TTC549 (cell line): ENCODE results near the gene SNX9.
"Not testable (repeated sequence)": the region's sequence is repeated elsewhere in the genome, so short reads cannot be mapped to it uniquely, and the experiment has no call there.

ENCODE experiments used
- FAIRE-seq: peaks from 2 replicates; lab custom pipeline; 2012; peaks lifted over from hg19 to GRCh38; lab: Jason Lieb, UNC

The SNX9 gene

GRCh38 chr6:157954150-157955117 is 131.4 kb downstream of the SNX9 start:
- FAIRE-seq: no peak

- no peak for FAIRE-seq
These were observed 132.6 kb downstream of the SNX9 start for GRCh38 chr6:157955675-157956074.

GRCh38 chr6:157956171-157956730 is 133.2 kb downstream of the SNX9 start:
- no peak for FAIRE-seq

- no peak for FAIRE-seq
These were observed 136.6 kb downstream of the SNX9 start for GRCh38 chr6:157959451-157960227.

- no peak for FAIRE-seq
These were observed 138.2 kb downstream of the SNX9 start for GRCh38 chr6:157961153-157961831.

GRCh38 chr6:157961832-157962575 is 139.0 kb downstream of the SNX9 start:
- FAIRE-seq: no peak

- no peak for FAIRE-seq
These were observed 139.7 kb downstream of the SNX9 start for GRCh38 chr6:157962601-157963302.

- FAIRE-seq: no peak
These were observed 141.1 kb downstream of the SNX9 start for GRCh38 chr6:157964100-157964499.

- FAIRE-seq: no peak
These were observed 142.3 kb downstream of the SNX9 start for GRCh38 chr6:157965387-157965786.

- FAIRE-seq: no peak
These were observed 143.5 kb downstream of the SNX9 start for GRCh38 chr6:157966589-157966977.

GRCh38 chr6:157967020-157967419 is 144.0 kb downstream of the SNX9 start:
- no peak for FAIRE-seq

GRCh38 chr6:157967486-157967885 is 144.4 kb downstream of the SNX9 start:
- FAIRE-seq: no peak

- FAIRE-seq: not testable (repeated sequence)
These were observed 149.1 kb downstream of the SNX9 start for GRCh38 chr6:157972177-157972576.

- no peak for FAIRE-seq
These were observed 151.4 kb downstream of the SNX9 start for GRCh38 chr6:157974341-157974894.

- no peak for FAIRE-seq
These were observed 151.9 kb downstream of the SNX9 start for GRCh38 chr6:157974967-157975366.

- no peak for FAIRE-seq
These were observed 152.4 kb downstream of the SNX9 start for GRCh38 chr6:157975456-157975855.

- FAIRE-seq: no peak
These were observed 153.5 kb downstream of the SNX9 start for GRCh38 chr6:157976345-157977175.

- FAIRE-seq: no peak
These were observed 154.2 kb downstream of the SNX9 start for GRCh38 chr6:157977176-157977804.
